HepG2 (cell line): Measurements from ENCODE around the gene CCDC201. TPM values are rescaled to one million over a fixed set of nuclear protein-coding genes. Genes with fewer than 3 reads are reported as not detected.

Source experiments
- ATRX ChIP-seq: sonication (generic); formaldehyde crosslinking; IDR thresholded peaks from 2 replicates; pipeline ENCODE4 v1.4.0; 2020; ENCODE audit warnings: missing genetic modification reagents, borderline replicate concordance
- BCLAF1 ChIP-seq: fragments of 450-650 bp; IDR thresholded peaks from 2 replicates; pipeline ENCODE4 v1.6.1; 2017; ENCODE audit warnings: mild to moderate bottlenecking
- CBX1 ChIP-seq: IDR thresholded peaks from one replicate; pipeline ENCODE4 v1.6.1; 2016; ENCODE audit warnings: antibody characterized with exemption, low read depth
- CREM ChIP-seq, 2 experiments: sonication (generic) in 1 of 2; formaldehyde crosslinking in 1 of 2; IDR thresholded peaks; 2 replicates each; pipeline versions ENCODE4 v1.4.0 to v1.6.1; 2016 to 2020; ENCODE audit warnings: antibody characterized with exemption in 1 of 2, mild to moderate bottlenecking in 1 of 2, missing genetic modification reagents in 1 of 2
- GFI1 ChIP-seq: sonication (generic); formaldehyde crosslinking; IDR thresholded peaks from 2 replicates; pipeline ENCODE4 v1.5.0; 2020; ENCODE audit warnings: missing genetic modification reagents, mild to moderate bottlenecking, borderline replicate concordance
- GLI4 ChIP-seq: sonication (generic); formaldehyde crosslinking; IDR thresholded peaks from 2 replicates; pipeline ENCODE4 v1.5.1; 2020; ENCODE audit warnings: missing genetic modification reagents, mild to moderate bottlenecking, moderate library complexity, borderline replicate concordance
- HCFC1 ChIP-seq: fragments of 150-350 bp; IDR thresholded peaks from 2 replicates; pipeline ENCODE4 v1.6.1; 2014; ENCODE audit warnings: low read depth, low read length
- HNRNPL ChIP-seq: fragments of 200-400 bp; formaldehyde crosslinking; IDR thresholded peaks from 2 replicates; pipeline ENCODE4 v1.6.1; 2017; ENCODE audit warnings: mild to moderate bottlenecking, low read depth, low read length
- NFATC3 ChIP-seq: sonication (generic); formaldehyde crosslinking; IDR thresholded peaks from 2 replicates; pipeline ENCODE4 v1.5.1; 2020; ENCODE audit warnings: mild to moderate bottlenecking, missing genetic modification reagents
- TIGD3 ChIP-seq: sonication (generic); formaldehyde crosslinking; IDR thresholded peaks from 2 replicates; pipeline ENCODE4 v1.5.1; 2020; ENCODE audit warnings: mild to moderate bottlenecking, missing genetic modification reagents, borderline replicate concordance
- ZNF12 ChIP-seq: sonication (generic); formaldehyde crosslinking; IDR thresholded peaks from 2 replicates; pipeline ENCODE4 v1.5.0; 2020; ENCODE audit warnings: missing genetic modification reagents
- ZNF33A ChIP-seq: sonication (generic); formaldehyde crosslinking; IDR thresholded peaks from 2 replicates; pipeline ENCODE4 v1.5.1; 2020; ENCODE audit warnings: missing genetic modification reagents, mild to moderate bottlenecking, moderate library complexity, borderline replicate concordance
- ZNF546 ChIP-seq: sonication (generic); formaldehyde crosslinking; conservative IDR thresholded peaks from 2 replicates; pipeline ENCODE4 v1.8.1; 2023; ENCODE audit warnings: mild to moderate bottlenecking, missing genetic modification reagents
- ZNF609 ChIP-seq: sonication (generic); formaldehyde crosslinking; IDR thresholded peaks from 2 replicates; pipeline ENCODE4 v1.4.0; 2020; ENCODE audit warnings: mild to moderate bottlenecking, missing genetic modification reagents, borderline replicate concordance
- ZNF740 ChIP-seq: sonication (generic); formaldehyde crosslinking; IDR thresholded peaks from 2 replicates; pipeline ENCODE4 v1.4.0; 2020; ENCODE audit warnings: missing genetic modification reagents
- polyA plus RNA-seq, 8 experiments: library from polyadenylated mRNA; depleted of rRNA in 3 of 8; stranded (reverse) in 7 of 8; unstranded in 1 of 8; fragments of >200 nt; fragmentation: Illumina TruSeq in 4 of 8; extraction: Trizol in 4 of 8; gene quantifications; 2 replicates each; pipeline versions ENCODE4 v1.2.1 to v1.2.3, GENCODE V29; 2011 to 2016; ENCODE audit warnings: low read depth in 4 of 8, missing spikeins in 1 of 8, mixed read lengths in 1 of 8; ENCODE audit not compliant: insufficient read depth in 1 of 8
- total RNA-seq, 5 experiments: library from RNA; depleted of rRNA; stranded (reverse); fragments of >200 nt; fragmentation: Illumina TruSeq; extraction: Trizol; gene quantifications; 2 replicates each; pipeline ENCODE4 v1.2.3, GENCODE V29; 2016; ENCODE audit warnings: low read depth in 1 of 5
- TF ChIP-seq, protein P1 (sequence below): sonication (generic); formaldehyde crosslinking; IDR thresholded peaks from 2 replicates; pipeline ENCODE4 v1.9.0; 2021; ENCODE audit warnings: missing genetic modification reagents, borderline replicate concordance

CCDC201 gene
- total and polyA plus RNA-seq, 2 of the 13 experiments (the other 11 are each of a cell fraction or from before 2014, with no cell fraction given): 0.92 TPM; not detected in 1

DNA sequence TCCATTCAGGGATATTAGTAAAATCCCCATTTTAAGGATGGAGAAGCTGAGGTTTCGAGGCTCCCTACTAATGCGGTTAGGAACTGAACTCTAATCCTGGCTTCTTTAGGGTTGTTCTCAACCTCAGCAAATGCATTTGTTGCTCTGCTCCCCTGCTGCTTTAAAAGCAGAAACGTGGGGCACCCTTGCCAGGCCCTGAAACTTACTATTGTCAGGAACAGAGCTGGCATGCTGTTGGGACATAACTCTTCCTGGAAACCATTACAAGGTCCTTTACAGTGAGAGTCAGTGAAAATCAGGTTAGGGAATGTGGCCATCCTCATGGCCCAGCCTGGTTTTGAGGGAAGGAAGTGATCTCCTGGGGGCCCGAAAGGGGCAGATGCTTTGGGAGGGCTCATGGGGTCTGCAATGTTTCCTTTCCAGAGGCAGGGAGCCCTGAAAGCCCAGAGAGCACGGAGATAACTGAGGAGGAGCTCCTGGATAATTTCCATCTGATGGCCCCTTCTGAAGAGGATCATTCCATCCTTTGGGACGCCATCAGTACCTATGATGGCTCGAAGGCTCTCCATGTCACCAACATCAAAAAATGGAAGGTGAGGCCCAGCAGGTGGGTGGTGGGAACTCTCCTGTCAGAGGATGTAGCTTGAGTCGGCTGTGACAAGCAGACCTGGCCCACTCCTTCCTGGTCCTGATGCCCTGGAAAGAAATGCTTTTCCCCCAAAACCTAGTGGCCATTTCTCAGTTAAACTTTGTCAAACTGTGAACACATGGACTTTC lies 17.4 kb upstream of the CCDC201 start (continued):
- TF ChIP-seq ZNF609 (CRISPR knock-in tag): peak; percentile 45
- no peak for TF ChIP-seq ZNF546 (CRISPR knock-in tag)
- TF ChIP-seq CREM (IDR thresholded peaks at IDR 0.05): 0 out of 2 replicates have a peak, but pooled peaks have one; percentile 7
- no peak for TF ChIP-seq CREM (CRISPR knock-in tag; IDR thresholded peaks at IDR 0.05)
- TF ChIP-seq ZNF740 (CRISPR knock-in tag): no peak
- TF ChIP-seq TIGD3: no peak; the same call in none of the 2 replicates
- no peak for TF ChIP-seq ZNF12 (CRISPR knock-in tag)
- TF ChIP-seq HCFC1: no peak
- TF ChIP-seq HNRNPL: 0 out of 2 replicates have a peak, but pooled peaks have one; percentile 12
- TF ChIP-seq CBX1: no peak
- TF ChIP-seq, protein P1, sequence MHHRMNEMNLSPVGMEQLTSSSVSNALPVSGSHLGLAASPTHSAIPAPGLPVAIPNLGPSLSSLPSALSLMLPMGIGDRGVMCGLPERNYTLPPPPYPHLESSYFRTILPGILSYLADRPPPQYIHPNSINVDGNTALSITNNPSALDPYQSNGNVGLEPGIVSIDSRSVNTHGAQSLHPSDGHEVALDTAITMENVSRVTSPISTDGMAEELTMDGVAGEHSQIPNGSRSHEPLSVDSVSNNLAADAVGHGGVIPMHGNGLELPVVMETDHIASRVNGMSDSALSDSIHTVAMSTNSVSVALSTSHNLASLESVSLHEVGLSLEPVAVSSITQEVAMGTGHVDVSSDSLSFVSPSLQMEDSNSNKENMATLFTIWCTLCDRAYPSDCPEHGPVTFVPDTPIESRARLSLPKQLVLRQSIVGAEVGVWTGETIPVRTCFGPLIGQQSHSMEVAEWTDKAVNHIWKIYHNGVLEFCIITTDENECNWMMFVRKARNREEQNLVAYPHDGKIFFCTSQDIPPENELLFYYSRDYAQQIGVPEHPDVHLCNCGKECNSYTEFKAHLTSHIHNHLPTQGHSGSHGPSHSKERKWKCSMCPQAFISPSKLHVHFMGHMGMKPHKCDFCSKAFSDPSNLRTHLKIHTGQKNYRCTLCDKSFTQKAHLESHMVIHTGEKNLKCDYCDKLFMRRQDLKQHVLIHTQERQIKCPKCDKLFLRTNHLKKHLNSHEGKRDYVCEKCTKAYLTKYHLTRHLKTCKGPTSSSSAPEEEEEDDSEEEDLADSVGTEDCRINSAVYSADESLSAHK (CRISPR knock-in tag): no peak
- TF ChIP-seq GLI4 (CRISPR knock-in tag): no peak
- TF ChIP-seq ZNF33A: peak; percentile 55; the same call in 1 of the 2 replicates
- no peak for TF ChIP-seq ATRX (CRISPR knock-in tag)
- no peak for TF ChIP-seq BCLAF1
- TF ChIP-seq GFI1 (CRISPR knock-in tag): no peak
- no peak for TF ChIP-seq NFATC3 (CRISPR knock-in tag)
